Inferior parietal cortex (tissue), 1 donor: ENCODE data around the gene NIT2.
A peak's percentile ranks its signal among the peaks of the same experiment; 100 is the strongest.
"Not testable (repeated sequence)": the region's sequence is repeated elsewhere in the genome, so short reads cannot be mapped to it uniquely, and the experiment has no call there.

Experiments
- DNase-seq: peaks from one replicate; pipeline ENCODE4 v3.0.0-alpha.2; 2016; ENCODE audit errors: extremely low spot score

Gene NIT2, protein sequence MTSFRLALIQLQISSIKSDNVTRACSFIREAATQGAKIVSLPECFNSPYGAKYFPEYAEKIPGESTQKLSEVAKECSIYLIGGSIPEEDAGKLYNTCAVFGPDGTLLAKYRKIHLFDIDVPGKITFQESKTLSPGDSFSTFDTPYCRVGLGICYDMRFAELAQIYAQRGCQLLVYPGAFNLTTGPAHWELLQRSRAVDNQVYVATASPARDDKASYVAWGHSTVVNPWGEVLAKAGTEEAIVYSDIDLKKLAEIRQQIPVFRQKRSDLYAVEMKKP

GRCh38 chr3:100334488-100335351, at the start of gene NIT2:
Gene NIT2 (plus strand): TSS chr3:100334757. CDS start chr3:100334792, 35 bp downstream.
- DNase-seq: peak; percentile 69

GRCh38 chr3:100288288-100288894, 46.2 kb upstream of the NIT2 start:
- DNase-seq: no peak

DNA sequence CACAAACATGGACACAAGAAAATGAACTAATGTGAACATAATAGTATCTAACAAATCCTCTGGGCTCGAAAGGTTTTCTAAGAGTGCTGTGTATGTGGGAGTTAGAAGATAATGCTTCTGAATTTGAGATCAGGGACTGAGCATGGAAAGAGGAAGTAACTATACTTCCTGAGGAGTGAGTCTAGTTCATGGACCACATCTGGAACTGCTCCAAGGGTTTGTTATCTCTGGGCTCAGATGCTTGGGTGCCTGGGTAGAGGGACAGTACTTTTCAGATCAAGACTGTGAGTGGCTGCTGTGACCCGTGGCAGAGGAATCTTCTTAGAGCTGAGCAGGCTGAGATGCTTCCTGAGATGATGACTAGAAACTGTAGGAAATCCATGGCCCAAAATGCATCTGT, 45.2 kb upstream of the NIT2 start:
- peak; percentile 27 for DNase-seq

DNA sequence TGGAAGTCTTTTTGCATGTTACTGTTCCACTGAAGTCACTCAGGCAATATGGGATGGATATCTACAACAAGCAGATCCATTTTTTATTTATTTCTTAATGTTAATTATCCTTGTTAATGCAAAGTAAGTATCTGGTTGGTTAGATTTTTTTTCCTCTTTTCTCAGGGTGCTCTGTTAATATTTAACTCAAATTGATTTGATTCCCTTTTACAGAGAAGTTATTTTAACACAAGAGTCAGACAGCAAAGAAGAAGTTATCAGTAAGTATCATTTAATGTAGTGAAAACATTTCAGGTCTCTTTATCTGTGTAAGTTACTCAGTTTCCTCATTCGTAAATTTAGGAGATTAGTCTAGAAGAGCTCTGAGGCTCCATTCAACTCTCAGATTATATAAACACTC, 39.5 kb upstream of the NIT2 start:
- DNase-seq: no peak

DNA sequence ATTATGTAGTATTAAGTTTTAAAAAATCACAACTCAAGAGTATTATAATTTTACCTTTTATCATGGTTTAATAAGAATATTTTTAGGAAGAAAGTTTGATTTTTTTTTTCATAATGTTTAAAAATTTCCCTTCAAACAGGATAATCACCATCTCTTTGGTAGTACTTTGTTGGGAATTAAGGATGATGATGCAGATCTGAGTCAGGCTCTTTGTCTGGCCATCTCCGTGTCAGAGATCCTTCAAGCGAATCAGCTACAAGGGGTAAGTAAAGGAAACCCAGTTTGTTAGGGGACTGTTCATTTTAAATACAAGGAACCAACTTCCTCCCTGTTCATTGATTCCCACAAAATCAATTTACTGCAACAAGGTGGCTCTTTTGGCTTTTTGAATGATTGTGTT, 36.8 kb upstream of the NIT2 start:
- no peak for DNase-seq

DNA sequence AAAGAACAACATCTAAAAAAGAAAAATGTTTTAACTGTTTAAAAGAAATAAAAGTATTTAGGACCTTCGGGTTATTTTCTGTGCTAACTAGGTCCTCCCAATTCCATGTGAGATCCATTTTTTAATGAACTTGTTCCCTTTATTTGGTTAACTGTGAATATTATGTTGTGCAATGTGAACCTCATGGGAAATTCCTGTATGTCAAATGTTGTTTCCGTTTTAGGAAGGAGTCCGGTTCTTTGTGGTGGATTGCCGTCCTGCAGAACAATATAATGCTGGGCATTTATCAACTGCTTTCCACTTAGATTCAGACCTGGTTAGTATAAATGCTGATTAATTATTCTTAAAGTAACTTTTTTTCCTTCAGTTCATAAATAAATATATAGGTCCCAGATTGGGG, 35.5 kb upstream of the NIT2 start:
- no peak for DNase-seq

DNA sequence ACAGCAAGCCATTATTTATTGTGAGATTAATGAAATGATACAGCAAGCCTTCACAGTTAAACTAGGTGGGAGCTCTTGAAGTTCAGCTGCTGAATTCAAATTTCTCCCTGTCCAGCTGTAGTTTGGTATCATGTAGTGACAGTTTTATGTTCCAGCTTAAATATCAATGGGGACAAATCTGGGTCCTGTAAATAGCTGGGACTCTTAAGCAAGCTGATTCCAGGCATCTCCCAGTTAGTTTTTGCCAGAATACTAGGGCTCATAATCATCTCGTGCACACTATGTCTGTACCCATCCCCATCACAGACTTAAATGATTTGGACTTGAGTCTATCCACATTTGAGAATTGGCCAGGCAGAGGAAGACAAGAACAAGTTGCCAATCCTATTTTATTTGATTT, 27.9 kb upstream of the NIT2 start:
- no peak for DNase-seq

GRCh38 chr3:100310355-100310965, 24.1 kb upstream of the NIT2 start:
- no peak for DNase-seq

- DNase-seq: no peak
Observed at GRCh38 chr3:100311011-100311410, 23.5 kb upstream of the NIT2 start.

- DNase-seq: peak; percentile 66
Observed at GRCh38 chr3:100316641-100317069, 17.9 kb upstream of the NIT2 start.

- no peak for DNase-seq
Observed at GRCh38 chr3:100317912-100318311, 16.6 kb upstream of the NIT2 start.

DNA sequence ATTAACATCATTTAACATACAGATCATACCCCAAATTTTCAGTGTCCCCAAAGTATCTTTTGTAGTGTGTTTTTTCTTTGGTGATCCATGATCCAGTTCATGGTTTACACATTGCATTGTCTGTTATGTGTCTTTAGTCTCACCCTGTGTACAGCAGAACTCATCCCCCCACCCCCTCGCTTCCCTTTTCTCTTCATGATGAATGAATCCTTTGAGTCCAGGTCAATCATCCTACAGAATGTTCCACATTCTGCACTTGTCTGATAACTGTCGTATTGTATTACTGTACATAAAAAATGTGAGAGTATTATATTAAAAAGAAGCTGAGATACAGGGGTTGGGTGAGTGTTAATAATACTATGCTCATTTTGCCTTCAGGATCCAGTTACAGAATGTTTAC, 14.6 kb upstream of the NIT2 start:
- no peak for DNase-seq

- no peak for DNase-seq
Observed at GRCh38 chr3:100324044-100324443, 10.5 kb upstream of the NIT2 start.

DNA sequence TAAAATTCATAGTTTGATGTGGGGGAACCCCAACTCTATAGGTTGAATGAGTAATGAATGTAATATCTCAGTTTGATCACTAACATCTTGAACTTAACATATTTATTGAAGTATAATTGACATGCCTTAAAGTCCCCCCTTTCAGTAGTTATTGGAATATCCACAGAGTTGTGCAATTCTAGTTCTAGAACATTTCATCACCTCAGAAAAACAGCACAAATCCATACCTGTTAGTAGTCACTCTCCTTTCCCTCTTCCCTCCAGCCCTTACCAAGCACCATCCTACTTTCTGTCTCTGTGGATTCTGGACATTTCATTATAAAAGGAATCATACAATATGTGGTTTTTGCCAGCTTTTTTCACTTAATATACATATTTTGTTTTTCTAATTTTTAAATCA, 8.7 kb upstream of the NIT2 start:
- DNase-seq: no peak

GRCh38 chr3:100327377-100327776, 7.2 kb upstream of the NIT2 start:
- DNase-seq: not testable (repeated sequence)

DNA sequence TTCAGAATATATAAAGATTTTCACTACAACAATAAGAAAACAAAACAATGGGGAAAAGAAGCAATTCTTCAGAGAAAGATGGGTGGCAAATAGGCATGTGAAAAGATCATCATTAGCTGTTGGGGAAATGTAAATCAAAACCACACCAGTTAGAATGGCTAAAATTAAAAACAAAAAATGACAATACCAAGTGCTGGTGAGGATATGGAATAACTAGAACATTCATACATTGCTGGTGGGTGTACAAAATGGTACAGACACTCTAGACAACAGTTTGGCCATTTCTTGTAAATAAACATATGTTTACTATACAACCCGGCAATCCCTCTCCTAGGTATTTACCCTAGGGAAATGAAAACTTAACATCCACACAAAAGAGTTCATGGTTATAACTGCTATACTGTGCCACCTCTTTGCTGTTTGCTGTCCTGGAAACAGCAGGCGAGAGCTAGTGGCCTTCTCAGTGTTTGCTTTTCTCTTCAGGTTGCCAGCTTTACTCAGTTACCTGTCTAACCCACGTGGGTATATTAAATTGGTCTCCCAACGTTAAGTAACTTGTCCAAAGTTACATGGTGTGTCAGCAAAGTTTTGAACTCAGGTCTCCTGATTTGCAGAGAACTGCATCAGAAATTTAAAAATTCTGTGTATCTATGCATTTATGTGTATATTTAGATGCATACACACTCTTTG, 4.6 kb upstream of the NIT2 start:
- no peak for DNase-seq

DNA sequence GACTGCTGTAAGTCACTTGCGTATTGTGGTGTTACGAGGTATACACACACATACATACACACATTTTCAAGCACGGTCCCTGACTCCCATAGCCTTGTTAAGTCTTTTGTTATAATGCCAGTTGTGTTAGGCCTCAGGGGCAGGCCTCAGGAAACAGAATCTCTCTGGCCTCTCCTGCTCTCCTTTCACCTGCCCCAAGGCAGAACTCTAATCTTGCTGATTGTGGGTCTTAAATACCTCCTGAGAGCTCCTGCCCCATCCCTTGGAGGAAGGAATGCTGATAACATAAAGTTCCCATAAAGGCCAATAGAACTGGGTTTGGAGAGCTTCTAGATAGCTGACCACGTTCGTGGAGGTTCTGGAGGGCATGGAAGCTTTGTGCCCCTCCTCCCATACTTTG, 3.9 kb upstream of the NIT2 start:
- DNase-seq: no peak

DNA sequence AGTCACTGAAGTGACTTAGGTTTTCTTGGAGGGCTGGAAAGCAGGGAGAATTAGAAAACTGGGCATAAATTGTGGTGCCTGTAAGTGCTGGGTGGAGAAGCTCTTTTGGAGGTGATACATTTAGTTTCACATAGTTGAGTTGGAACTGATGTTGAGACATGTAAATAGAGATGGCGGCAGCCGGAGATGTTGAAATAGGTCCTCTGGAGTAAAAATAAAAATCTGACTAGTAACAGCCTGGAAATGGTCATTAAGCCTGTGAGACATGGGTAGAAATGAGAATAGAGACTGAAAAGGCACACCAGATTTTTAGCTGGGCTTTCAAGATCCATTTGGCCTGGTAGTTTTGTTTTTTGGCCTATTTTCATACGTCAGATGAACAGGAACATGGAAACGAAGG, 2.9 kb upstream of the NIT2 start:
- no peak for DNase-seq

GRCh38 chr3:100333051-100333450, 1.5 kb upstream of the NIT2 start:
- no peak for DNase-seq

DNA sequence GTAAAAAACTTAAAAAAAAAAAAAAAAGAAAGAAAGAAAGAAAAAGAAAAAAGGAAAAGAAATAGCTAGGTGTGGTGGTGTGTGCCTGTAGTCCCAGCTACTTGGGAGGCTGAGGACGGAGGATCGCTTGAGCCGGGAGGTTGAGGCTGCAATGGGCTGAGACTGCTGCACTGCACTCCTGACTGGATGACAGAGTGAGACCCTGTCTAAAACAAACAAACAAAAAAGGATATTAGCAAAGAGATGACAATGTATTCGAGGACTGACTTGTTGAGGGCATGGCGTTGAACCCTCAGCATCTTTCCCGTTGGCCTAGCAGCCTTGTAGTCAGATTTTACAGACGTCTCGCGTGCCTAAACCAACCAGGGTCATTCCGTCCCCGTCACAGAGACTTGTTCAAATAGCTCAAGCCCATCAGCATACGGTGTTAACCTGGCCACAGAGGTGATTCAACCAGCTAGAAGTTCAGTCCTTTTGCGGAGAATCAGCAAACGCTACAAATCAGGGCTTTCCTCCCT, 528 bp upstream of the NIT2 start:
- no peak for DNase-seq

DNA sequence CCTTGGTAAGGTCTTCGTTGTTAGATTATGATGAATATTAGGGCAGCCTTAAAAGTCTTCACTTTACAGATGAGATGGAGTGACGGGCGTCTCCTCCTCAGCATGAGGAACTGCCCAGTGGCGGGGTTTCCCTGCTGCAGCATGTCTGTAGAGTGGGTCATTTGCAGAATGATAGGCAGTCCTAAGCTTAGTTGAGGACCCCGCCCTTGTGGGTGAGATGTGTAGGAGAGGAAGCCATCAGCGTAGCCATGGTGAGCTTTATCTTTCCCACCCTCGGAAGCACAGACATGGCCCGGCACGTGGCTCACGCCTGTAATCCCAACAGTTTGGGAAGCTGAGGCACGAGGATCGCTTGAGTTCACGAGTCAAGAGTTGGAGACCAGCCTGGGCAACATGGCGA, 877 bp downstream of the NIT2 start:
- DNase-seq: peak; percentile 30
